ENCODE data around the gene MSRB3.

- TF ChIP-seq, protein P1, sequence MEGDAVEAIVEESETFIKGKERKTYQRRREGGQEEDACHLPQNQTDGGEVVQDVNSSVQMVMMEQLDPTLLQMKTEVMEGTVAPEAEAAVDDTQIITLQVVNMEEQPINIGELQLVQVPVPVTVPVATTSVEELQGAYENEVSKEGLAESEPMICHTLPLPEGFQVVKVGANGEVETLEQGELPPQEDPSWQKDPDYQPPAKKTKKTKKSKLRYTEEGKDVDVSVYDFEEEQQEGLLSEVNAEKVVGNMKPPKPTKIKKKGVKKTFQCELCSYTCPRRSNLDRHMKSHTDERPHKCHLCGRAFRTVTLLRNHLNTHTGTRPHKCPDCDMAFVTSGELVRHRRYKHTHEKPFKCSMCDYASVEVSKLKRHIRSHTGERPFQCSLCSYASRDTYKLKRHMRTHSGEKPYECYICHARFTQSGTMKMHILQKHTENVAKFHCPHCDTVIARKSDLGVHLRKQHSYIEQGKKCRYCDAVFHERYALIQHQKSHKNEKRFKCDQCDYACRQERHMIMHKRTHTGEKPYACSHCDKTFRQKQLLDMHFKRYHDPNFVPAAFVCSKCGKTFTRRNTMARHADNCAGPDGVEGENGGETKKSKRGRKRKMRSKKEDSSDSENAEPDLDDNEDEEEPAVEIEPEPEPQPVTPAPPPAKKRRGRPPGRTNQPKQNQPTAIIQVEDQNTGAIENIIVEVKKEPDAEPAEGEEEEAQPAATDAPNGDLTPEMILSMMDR (IDR thresholded peaks at IDR 0.05; ENCODE audit: low read depth, low read length, missing input control) = no peak
- TF ChIP-seq RXRA (IDR thresholded peaks at IDR 0.05) = no peak
- no peak for TF ChIP-seq EGR1 (IDR thresholded peaks at IDR 0.05; ENCODE audit: low read depth in 2 of 2)
- no peak for TF ChIP-seq REST (IDR thresholded peaks at IDR 0.05)
- TF ChIP-seq RAD21 (IDR thresholded peaks at IDR 0.05) = no peak
- no peak for TF ChIP-seq MAX (IDR thresholded peaks at IDR 0.05)
Measured at GRCh38 chr12:65488197-65488596, 209.7 kb downstream of the MSRB3 start.

All from liver (tissue), 3 donors.